HUES6 (cell line): Measurements from ENCODE around the gene GTF2F1.

Source experiments
- H3K27ac ChIP-seq: 2 replicates; pipeline ENCODE4 v1.7.0; 2013; ENCODE audit warnings: low read depth, mild to moderate bottlenecking, low read length, inconsistent platforms
- H3K27me3 ChIP-seq: 2 replicates; pipeline ENCODE4 v1.6.1; 2013; ENCODE audit warnings: low read length; ENCODE audit not compliant: control insufficient read depth, insufficient read depth
- H3K36me3 ChIP-seq: 2 replicates; pipeline ENCODE4 v1.6.1; 2013; ENCODE audit warnings: low read length; ENCODE audit not compliant: control insufficient read depth, insufficient read depth
- H3K4me1 ChIP-seq: 2 replicates; pipeline ENCODE4 v1.6.1; 2013; ENCODE audit warnings: low read length; ENCODE audit not compliant: control insufficient read depth, insufficient read depth
- H3K4me3 ChIP-seq: 2 replicates; pipeline ENCODE4 v1.5.1; 2013; ENCODE audit warnings: low read depth, low read length
- H3K9ac ChIP-seq: one replicate; pipeline ENCODE4 v1.6.1; 2013; ENCODE audit warnings: mild to moderate bottlenecking, low read length
- H3K9me3 ChIP-seq: 2 replicates; pipeline ENCODE4 v1.6.1; 2013; ENCODE audit warnings: low read depth, low read length; ENCODE audit not compliant: control insufficient read depth, insufficient read depth

Gene GTF2F1

DNA sequence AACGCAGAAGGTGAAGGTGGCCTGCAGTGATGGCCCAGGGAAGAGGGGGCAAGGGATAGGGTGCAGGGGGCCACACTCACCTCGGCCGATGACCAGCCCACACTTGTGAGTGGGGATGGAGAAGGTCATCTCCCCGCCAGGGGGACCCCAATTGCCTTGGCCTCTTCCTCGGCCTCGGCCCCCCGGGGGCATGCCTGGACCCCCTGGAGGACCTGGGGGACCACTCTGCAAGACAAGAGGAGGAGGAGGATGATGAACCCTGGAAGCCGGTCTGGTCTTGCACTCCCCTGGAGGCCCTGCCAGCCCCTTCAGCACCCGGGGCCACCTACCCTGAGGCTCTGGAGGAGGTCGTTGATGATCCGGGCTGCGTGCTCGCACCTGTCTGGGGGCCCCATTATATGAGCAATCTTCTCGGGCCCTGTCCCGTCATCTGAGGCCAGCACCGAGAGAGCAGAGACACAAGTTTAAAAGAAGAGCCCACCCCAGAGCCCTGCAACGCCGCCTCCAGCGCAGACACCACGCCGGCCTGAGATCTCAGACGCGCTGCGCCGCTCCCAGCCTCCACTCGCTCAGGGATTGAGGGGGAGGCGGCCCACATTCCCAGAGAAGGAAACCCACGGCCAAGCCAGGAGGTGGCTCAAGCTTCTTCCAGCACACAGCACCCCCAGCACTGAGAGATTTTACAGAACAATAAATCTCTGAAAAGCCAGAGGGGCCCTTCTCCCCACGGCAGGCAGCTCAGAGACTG, 23.9 kb upstream of the GTF2F1 start:
- Histone ChIP-seq H3K4me3 (no peak overlapping the region), H3K4me1 (peaks cover 3% of the 10 kb centered on the region; the same call in 1 of the 2 replicates), H3K9ac (no peak overlapping the region), H3K27me3 (no peaks in the 10 kb centered on the region), H3K27ac (no peak overlapping the region), H3K9me3 (no peaks in the 10 kb centered on the region), H3K36me3 (peaks cover 79% of the 10 kb centered on the region)

DNA sequence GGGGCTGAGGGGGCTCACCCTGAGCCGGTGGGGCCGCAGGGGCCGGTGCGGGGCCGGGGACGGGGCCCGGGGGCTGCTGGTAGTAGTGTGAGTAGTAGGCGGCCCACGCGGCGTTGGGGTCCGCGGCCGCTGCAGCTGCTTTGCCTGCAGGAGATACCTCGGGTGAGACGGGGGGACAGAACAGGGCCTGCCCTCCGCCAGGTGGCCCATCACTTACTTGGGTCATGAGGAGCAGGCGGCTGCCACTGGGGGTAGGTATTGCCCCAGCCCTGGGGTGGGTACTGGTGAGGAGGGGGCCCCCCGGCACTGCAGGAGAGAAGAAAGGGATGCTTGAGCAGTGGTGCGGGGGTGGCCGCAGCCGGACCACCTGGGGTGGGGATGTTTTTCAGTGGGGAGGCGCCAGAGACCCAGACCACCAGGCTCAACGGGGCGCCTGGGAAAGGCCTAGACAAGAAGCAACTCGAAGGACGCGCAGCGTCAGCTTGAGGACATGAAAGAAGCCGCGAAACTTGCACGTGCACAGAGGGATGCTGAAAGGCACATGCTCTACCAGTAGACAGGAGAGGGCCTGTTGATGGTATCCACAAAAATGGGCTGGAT, 22.7 kb upstream of the GTF2F1 start:
- Histone ChIP-seq H3K27me3 (no peaks in the 10 kb centered on the region), H3K36me3 (peaks cover 68% of the 10 kb centered on the region), H3K9me3 (no peaks in the 10 kb centered on the region), H3K9ac (no peak overlapping the region), H3K27ac (no peak overlapping the region), H3K4me3 (no peak overlapping the region), H3K4me1 (peaks cover 3% of the 10 kb centered on the region; the same call in 1 of the 2 replicates)

DNA sequence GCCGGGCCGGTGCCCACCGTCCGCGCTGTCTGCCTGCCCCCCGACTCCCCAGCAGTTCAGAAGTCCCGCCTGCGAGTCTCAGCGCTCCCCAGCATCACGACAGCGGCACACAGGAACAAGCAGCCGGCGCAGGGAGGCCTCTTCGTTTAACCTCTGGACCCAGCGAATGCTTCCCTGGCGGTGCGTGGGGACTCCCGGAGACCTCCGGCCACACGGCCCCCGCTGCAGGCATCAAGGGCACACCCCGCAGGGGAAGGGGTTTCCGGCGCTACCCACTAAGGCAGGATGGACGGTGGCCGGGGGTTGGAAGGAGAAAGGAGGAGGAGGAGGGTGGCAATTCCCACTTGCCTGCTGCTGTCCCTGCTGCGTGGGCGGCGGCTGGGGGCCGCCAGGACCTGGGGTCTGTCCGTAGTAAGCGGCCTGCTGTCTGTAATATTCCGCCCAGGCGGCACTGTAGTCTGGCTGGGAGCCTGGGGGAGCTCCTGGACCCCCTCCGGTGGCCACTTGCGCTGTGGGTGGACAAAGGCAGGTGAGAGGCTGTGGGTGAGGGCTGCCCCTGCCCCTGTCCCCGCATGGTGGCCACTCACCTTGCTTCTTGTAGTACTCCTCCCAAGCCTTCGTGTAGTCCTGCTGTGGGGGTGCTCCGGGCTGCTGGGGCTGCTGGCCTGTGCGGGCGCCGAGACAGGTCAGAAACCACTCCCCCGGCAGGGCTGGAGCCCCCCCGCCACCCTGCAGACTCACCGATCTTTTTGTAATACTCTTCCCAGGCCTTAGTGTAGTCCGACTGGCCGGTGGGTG, 22.0 kb upstream of the GTF2F1 start:
- no peak overlapping the region for H3K27ac ChIP-seq

GRCh38 chr19:6413721-6414643, 21.0 kb upstream of the GTF2F1 start:
- Histone ChIP-seq H3K9me3 (no peaks in the 10 kb centered on the region), H3K9ac (no peak overlapping the region), H3K36me3 (peaks cover 51% of the 10 kb centered on the region), H3K27me3 (no peaks in the 10 kb centered on the region), H3K27ac (no peak overlapping the region), H3K4me1 (peaks cover 3% of the 10 kb centered on the region; the same call in 1 of the 2 replicates), H3K4me3 (no peak overlapping the region)

More for the DNA sequence above, 22.0 kb upstream of the GTF2F1 start:
- H3K9ac ChIP-seq = no peak overlapping the region
- no peaks in the 10 kb centered on the region for H3K27me3 ChIP-seq
- H3K9me3 ChIP-seq = no peaks in the 10 kb centered on the region
- H3K36me3 ChIP-seq = peaks cover 61% of the 10 kb centered on the region
- no peak overlapping the region for H3K4me3 ChIP-seq
- H3K4me1 ChIP-seq = peaks cover 3% of the 10 kb centered on the region; the same call in 1 of the 2 replicates

DNA sequence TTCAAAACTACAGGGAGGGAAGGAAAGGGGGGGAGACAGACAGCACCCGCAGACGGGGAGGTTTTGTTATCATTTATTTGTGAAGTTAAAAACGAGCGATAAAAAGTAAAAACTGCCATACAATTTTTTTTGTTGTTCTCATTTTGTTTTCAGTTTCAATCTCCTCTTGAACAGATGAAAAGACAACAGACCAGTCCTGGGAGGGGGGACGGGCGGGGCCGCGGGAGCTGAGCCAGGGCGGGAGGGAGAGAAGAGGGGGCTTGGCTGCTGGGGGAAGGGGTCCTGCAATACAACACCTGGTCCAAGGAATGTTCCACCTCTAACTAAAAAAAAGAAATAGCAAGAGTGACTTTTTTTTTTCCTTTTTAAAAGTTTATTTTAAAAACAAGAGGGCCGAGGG, 20.3 kb upstream of the GTF2F1 start:
- Histone ChIP-seq H3K27ac (no peak overlapping the region), H3K4me1 (peaks cover 3% of the 10 kb centered on the region; the same call in 1 of the 2 replicates), H3K4me3 (no peak overlapping the region), H3K36me3 (peaks cover 44% of the 10 kb centered on the region), H3K9ac (no peak overlapping the region), H3K27me3 (no peaks in the 10 kb centered on the region), H3K9me3 (no peaks in the 10 kb centered on the region)

- Histone ChIP-seq H3K27ac (no peak overlapping the region), H3K36me3 (peaks cover 36% of the 10 kb centered on the region)
Observed at GRCh38 chr19:6412447-6413091, 19.6 kb upstream of the GTF2F1 start.

GRCh38 chr19:6412061-6412446, 19.1 kb upstream of the GTF2F1 start:
- no peak overlapping the region for H3K9ac ChIP-seq
- no peak overlapping the region for H3K27ac ChIP-seq
- no peaks in the 10 kb centered on the region for H3K27me3 ChIP-seq
- H3K4me3 ChIP-seq = no peak overlapping the region
- H3K36me3 ChIP-seq = peaks cover 31% of the 10 kb centered on the region
- H3K9me3 ChIP-seq = no peaks in the 10 kb centered on the region
- H3K4me1 ChIP-seq = peaks cover 3% of the 10 kb centered on the region; the same call in 1 of the 2 replicates

More at GRCh38 chr19:6412447-6413091, 19.6 kb upstream of the GTF2F1 start:
- H3K9me3 ChIP-seq = no peaks in the 10 kb centered on the region
- no peaks in the 10 kb centered on the region for H3K27me3 ChIP-seq
- no peak overlapping the region for H3K4me3 ChIP-seq
- no peak overlapping the region for H3K9ac ChIP-seq
- peaks cover 3% of the 10 kb centered on the region; the same call in 1 of the 2 replicates for H3K4me1 ChIP-seq

- no peak overlapping the region for H3K27ac ChIP-seq
- no peaks in the 10 kb centered on the region for H3K9me3 ChIP-seq
- H3K4me3 ChIP-seq = no peak overlapping the region
- peaks cover 6% of the 10 kb centered on the region for H3K36me3 ChIP-seq
- H3K27me3 ChIP-seq = no peaks in the 10 kb centered on the region
- peaks cover 3% of the 10 kb centered on the region; the same call in 1 of the 2 replicates for H3K4me1 ChIP-seq
- H3K9ac ChIP-seq = no peak overlapping the region
Observed at GRCh38 chr19:6409346-6409745, 16.4 kb upstream of the GTF2F1 start.

GRCh38 chr19:6406401-6406800, 13.4 kb upstream of the GTF2F1 start:
- Histone ChIP-seq H3K4me1 (no peaks in the 10 kb centered on the region), H3K4me3 (no peak overlapping the region), H3K27ac (no peak overlapping the region), H3K9ac (no peak overlapping the region), H3K27me3 (no peaks in the 10 kb centered on the region), H3K9me3 (no peaks in the 10 kb centered on the region), H3K36me3 (no peaks in the 10 kb centered on the region)
